HCT116 (cell line): ENCODE data around the gene AQP6. TPM values are rescaled to one million over a fixed set of nuclear protein-coding genes. Genes with fewer than 3 reads are reported as not detected.

Source experiments
- ATAC-seq: fragments of 200-7000 bp; cut with Tn5 transposase; 2 replicates; pipeline ENCODE4 v1.9.1; 2020; ENCODE audit warnings: mild to moderate bottlenecking, moderate library complexity
- BruUV-seq: library from RNA; stranded (reverse); fragments of 400-500 nt; replicated peaks from 2 replicates; lab custom pipeline; 2021; lab: Mats Ljungman, UMichigan
- CTCF ChIA-PET: fragments of 300-600 bp; sonication (Branson Sonifier 250); formaldehyde crosslinking; loops from one replicate; lab custom pipeline; 2021; ENCODE audit warnings: antibody characterized with exemption; lab: Charles Lee
- POLR2A ChIA-PET: fragments of 300-600, 350-600 bp; sonication (Branson Sonifier 250); formaldehyde crosslinking; loops from one replicate; lab custom pipeline; 2021; ENCODE audit warnings: antibody characterized with exemption; lab: Charles Lee
- RAD21 ChIA-PET, 2 experiments: fragments of 300-600 bp; sonication (Branson Sonifier 250); formaldehyde crosslinking; loops; one replicate each; lab custom pipeline; 2023; ENCODE audit warnings: low total read pairs in 2 of 2; ENCODE audit not compliant: uncharacterized antibody in 2 of 2, unreplicated experiment in 2 of 2, low non-redundant PET in 1 of 2; lab: Charles Lee
- DNase-seq: peaks from one replicate; pipeline ENCODE4 v3.0.0-alpha.2; 2010; ENCODE audit warnings: low read depth, low spot score
- H2AFZ ChIP-seq: fragments of 200-600 bp; shearing (Covaris generic), sonication (generic); 2 replicates; pipeline ENCODE4 v1.6.1; 2017; ENCODE audit warnings: low read depth, mixed run types, mixed read lengths, antibody characterized with exemption, low read length; ENCODE audit not compliant: poor library complexity, severe bottlenecking
- H3K27ac ChIP-seq: 2 replicates; pipeline ENCODE4 v1.5.1; 2012; ENCODE audit warnings: low read depth, low read length
- H3K27me3 ChIP-seq: fragments of 200-600 bp; sonication (generic); 2 replicates; pipeline ENCODE4 v1.6.1; 2016; ENCODE audit warnings: mixed run types, low read length, mixed read lengths; ENCODE audit not compliant: insufficient read depth
- H3K36me3 ChIP-seq, 2 experiments: fragments of 200-500 bp in 1 of 2; fragments of 200-600 bp in 1 of 2; sonication (Bioruptor generic) in 1 of 2; sonication (generic) in 1 of 2; 2 replicates each; pipeline versions ENCODE4 v1.5.1 to v1.6.1; 2014 to 2016; ENCODE audit warnings: low read length in 2 of 2, inconsistent platforms in 1 of 2, mixed read lengths in 1 of 2, mixed run types in 1 of 2; ENCODE audit not compliant: insufficient read depth in 2 of 2, control insufficient read depth in 1 of 2
- H3K4me1 ChIP-seq, 2 experiments: fragments of 200-600 bp in 1 of 2; sonication (generic) in 1 of 2; 2 replicates each; pipeline versions ENCODE4 v1.5.1 to v1.6.1; 2012 to 2017; ENCODE audit warnings: low read length in 2 of 2, inconsistent platforms in 1 of 2, mild to moderate bottlenecking in 1 of 2, mixed read lengths in 1 of 2, mixed run types in 1 of 2, moderate library complexity in 1 of 2; ENCODE audit not compliant: insufficient read depth in 2 of 2, control insufficient read depth in 1 of 2
- H3K4me2 ChIP-seq: fragments of 200-600 bp; sonication (generic); 2 replicates; pipeline ENCODE4 v1.6.1; 2017; ENCODE audit warnings: mixed run types, low read length, mixed read lengths
- H3K4me3 ChIP-seq, 2 experiments: fragments of 200-600 bp in 1 of 2; sonication (generic) in 1 of 2; replicated peaks in 1 of 2; 2 replicates each; pipeline ENCODE4 v1.5.1; 2011 to 2016; ENCODE audit warnings: low read length in 2 of 2, control low read depth in 1 of 2, low read depth in 1 of 2, mild to moderate bottlenecking in 1 of 2, mixed read lengths in 1 of 2, mixed run types in 1 of 2
- H3K79me2 ChIP-seq: fragments of 200-600 bp; sonication (generic); 2 replicates; pipeline ENCODE4 v1.6.1; 2017; ENCODE audit warnings: mild to moderate bottlenecking, mixed run types, low read length, moderate library complexity, mixed read lengths; ENCODE audit not compliant: insufficient read depth
- H3K9ac ChIP-seq: fragments of 200-600 bp; sonication (generic); 2 replicates; pipeline ENCODE4 v1.6.1; 2016; ENCODE audit warnings: low read length, mixed read lengths
- H3K9me2 ChIP-seq: fragments of 200-600 bp; sonication (generic), shearing (Covaris generic); 2 replicates; pipeline ENCODE4 v1.6.1; 2017; ENCODE audit warnings: mixed run types, mild to moderate bottlenecking, moderate library complexity; ENCODE audit not compliant: insufficient read depth
- H3K9me3 ChIP-seq, 2 experiments: fragments of 200-500 bp in 1 of 2; fragments of 200-600 bp in 1 of 2; sonication (Bioruptor generic) in 1 of 2; sonication (generic) in 1 of 2; 2 replicates each; pipeline ENCODE4 v1.6.1; 2014 to 2017; ENCODE audit warnings: low read length in 2 of 2, mixed read lengths in 2 of 2, inconsistent platforms in 1 of 2, low read depth in 1 of 2, mild to moderate bottlenecking in 1 of 2, mixed run types in 1 of 2, moderate library complexity in 1 of 2; ENCODE audit not compliant: control insufficient read depth in 1 of 2, insufficient read depth in 1 of 2
- H4K20me1 ChIP-seq: fragments of 200-600 bp; sonication (generic), shearing (Covaris generic); 2 replicates; pipeline ENCODE4 v1.6.1; 2017; ENCODE audit warnings: mixed run types, mild to moderate bottlenecking, moderate library complexity; ENCODE audit not compliant: insufficient read depth
- ATF3 ChIP-seq: IDR thresholded peaks from 2 replicates; pipeline ENCODE4 v1.6.1; 2012
- CBX3 ChIP-seq: IDR thresholded peaks from 2 replicates; pipeline ENCODE4 v1.6.1; 2012; ENCODE audit warnings: low read depth
- EGR1 ChIP-seq: IDR thresholded peaks from 2 replicates; pipeline ENCODE4 v1.6.1; 2012; ENCODE audit warnings: low read depth
- EZH2phosphoT487 ChIP-seq: fragments of 200-600 bp; IDR thresholded peaks from 2 replicates; pipeline ENCODE4 v1.6.1; 2018; ENCODE audit warnings: antibody characterized with exemption, borderline replicate concordance
- FOSL1 ChIP-seq: IDR thresholded peaks from 2 replicates; pipeline ENCODE4 v1.6.1; 2012; ENCODE audit warnings: low read depth
- JUND ChIP-seq: IDR thresholded peaks from 2 replicates; pipeline ENCODE4 v1.6.1; 2012
- POLR2AphosphoS5 ChIP-seq: IDR thresholded peaks from 2 replicates; pipeline ENCODE4 v1.6.1; 2011; ENCODE audit warnings: mild to moderate bottlenecking, low read depth, low read length, moderate library complexity
- REST ChIP-seq: IDR thresholded peaks from 2 replicates; pipeline ENCODE4 v1.6.1; 2012; ENCODE audit warnings: low read depth
- SP1 ChIP-seq: IDR thresholded peaks from 2 replicates; pipeline ENCODE4 v1.6.1; 2012; ENCODE audit warnings: low read depth
- intact Hi-C: fragments of 100-400 bp; cut with micrococcal nuclease; formaldehyde crosslinking; loops from 2 replicates; pipeline ENCODE4 v1.10.0; 2022
- total RNA-seq: library from RNA; stranded (reverse); gene quantifications from one replicate; pipeline ENCODE4 v1.2.1, GENCODE V29; 2021; ENCODE audit not compliant: unreplicated experiment

AQP6 gene
- total RNA-seq, 1 experiment from 2014 or later, result not detected

GRCh38 chr12:50021031-50021430 is 48.3 kb downstream of the AQP6 start:
- H3K4me1 ChIP-seq, result peaks cover 6 to 13% of the 10 kb centered on the region in 2 experiments; a peak in 3 of 4 replicates
- no peak overlapping the region for H3K27ac ChIP-seq
- ChIA-PET CTCF (no interaction called here), RAD21 (no interaction called here), POLR2A (no interaction called here)
- H3K9me3 ChIP-seq, result no peaks in the 10 kb centered on the region
- no peak for TF ChIP-seq EGR1
- TF ChIP-seq ATF3, result no peak
- DNase-seq (no peak), ATAC-seq (no peak)
- H3K4me3 ChIP-seq, result no peak overlapping the region
- no TSS peak for BruUV-seq
- no peak overlapping the region for H2AFZ ChIP-seq
- no peaks in the 10 kb centered on the region; the same call in 1 of the 2 replicates for H4K20me1 ChIP-seq
- H3K36me3 ChIP-seq, result peaks cover 2 to 16% of the 10 kb centered on the region in 2 experiments; a peak in 2 of 4 replicates
- peaks cover 3% of the 10 kb centered on the region; the same call in 1 of the 2 replicates for H3K9me2 ChIP-seq
- no peak overlapping the region for H3K9ac ChIP-seq
- peaks cover 93% of the 10 kb centered on the region for H3K79me2 ChIP-seq
- intact Hi-C loops, result no loop called here
- H3K27me3 ChIP-seq, result no peaks in the 10 kb centered on the region
- H3K4me2 ChIP-seq, result no peak overlapping the region

GRCh38 chr12:50022903-50023302 is 50.2 kb downstream of the AQP6 start:
- POLR2A ChIA-PET, result no interaction called here
- no peak for ATAC-seq
- no TSS peak for BruUV-seq
- Histone ChIP-seq H3K36me3 (peaks cover 2 to 13% of the 10 kb centered on the region in 2 experiments; a peak in 2 of 4 replicates), H3K27me3 (no peaks in the 10 kb centered on the region), H4K20me1 (no peaks in the 10 kb centered on the region), H3K79me2 (peaks cover 74% of the 10 kb centered on the region), H3K9ac (no peak overlapping the region), H2AFZ (no peak overlapping the region), H3K9me3 (no peaks in the 10 kb centered on the region)
- RAD21 ChIA-PET, result no interaction called here
- CTCF ChIA-PET, result interaction anchor here (1.5 kb wide), 1 partner anchor 56 kb away, joined by 4 read pairs; no protein-coding TSS in a partner anchor
- intact Hi-C loops, result no loop called here
- TF ChIP-seq SP1, result no peak
- TF ChIP-seq REST, result no peak
- no peak for TF ChIP-seq CBX3
- TF ChIP-seq EZH2phosphoT487, result no peak
- no peak for TF ChIP-seq JUND
- no peak for TF ChIP-seq POLR2AphosphoS5
- TF ChIP-seq FOSL1, result no peak
- TF ChIP-seq, all 23 proteins: peak for 0
- no peak overlapping the region for H3K27ac ChIP-seq
- H3K4me3 ChIP-seq, result no peak overlapping the region
- peaks cover 11 to 20% of the 10 kb centered on the region in 2 experiments for H3K4me1 ChIP-seq
- H3K4me2 ChIP-seq, result no peak overlapping the region
- no peak for DNase-seq
- H3K9me2 ChIP-seq, result peaks cover 3% of the 10 kb centered on the region; the same call in 1 of the 2 replicates
